Erythroblast (primary cell): ENCODE measurements around the gene PTN.

Source experiments
- DNase-seq, 2 experiments: peaks; one replicate each; lab custom pipeline; 2025; lab: John Stamatoyannopoulos, UW
- GATA1 ChIP-seq: IDR thresholded peaks from 2 replicates; pipeline ENCODE4 v1.6.1; 2011; ENCODE audit warnings: low read depth, mild to moderate bottlenecking, control low read depth, low read length, moderate library complexity
- POLR2A ChIP-seq: IDR thresholded peaks from 2 replicates; pipeline ENCODE4 v1.6.1; 2011; ENCODE audit warnings: mild to moderate bottlenecking, low read length

Gene PTN

GRCh38 chr7:137343281-137343841, at the start of gene PTN:
PTN (minus strand) TSS chr7:137343733; CDS start chr7:137254973, 88,760 bp downstream.
- DNase-seq: no peak
- TF ChIP-seq POLR2A (no peak), GATA1 (no peak)

GRCh38 chr7:137390076-137390475, 46.5 kb upstream of the PTN start:
- TF ChIP-seq GATA1: no peak
- no peak for TF ChIP-seq POLR2A

GRCh38 chr7:137388916-137389315, 45.4 kb upstream of the PTN start:
- DNase-seq: no peak
- TF ChIP-seq GATA1 (no peak), POLR2A (no peak)

More at GRCh38 chr7:137390076-137390475, 46.5 kb upstream of the PTN start:
- no peak for DNase-seq

GRCh38 chr7:137386966-137387365, 43.4 kb upstream of the PTN start:
- DNase-seq: no peak
- TF ChIP-seq GATA1 (no peak), POLR2A (no peak)

GRCh38 chr7:137381045-137381444, 37.5 kb upstream of the PTN start:
- no peak for DNase-seq
- TF ChIP-seq POLR2A: no peak
- no peak for TF ChIP-seq GATA1

GRCh38 chr7:137373507-137373906, 30.0 kb upstream of the PTN start:
- TF ChIP-seq GATA1: no peak
- no peak for TF ChIP-seq POLR2A
- no peak for DNase-seq

- no peak for DNase-seq
- TF ChIP-seq GATA1 (no peak), POLR2A (no peak)
These were observed 28.1 kb upstream of the PTN start for GRCh38 chr7:137371616-137372015.

GRCh38 chr7:137366995-137367394, 23.5 kb upstream of the PTN start:
- TF ChIP-seq POLR2A: no peak
- TF ChIP-seq GATA1: no peak
- DNase-seq: no peak

- DNase-seq: no peak
- no peak for TF ChIP-seq POLR2A
- TF ChIP-seq GATA1: no peak
These were observed 20.1 kb upstream of the PTN start for GRCh38 chr7:137363683-137364082.

GRCh38 chr7:137360087-137360679, 16.6 kb upstream of the PTN start:
- TF ChIP-seq GATA1 (no peak), POLR2A (no peak)
- DNase-seq: peak; percentile 2 to 4

GRCh38 chr7:137354961-137355360, 11.4 kb upstream of the PTN start:
- TF ChIP-seq POLR2A: no peak
- no peak for TF ChIP-seq GATA1
- no peak for DNase-seq

- no peak for DNase-seq
- no peak for TF ChIP-seq POLR2A
- no peak for TF ChIP-seq GATA1
These were observed 10.9 kb upstream of the PTN start for GRCh38 chr7:137354396-137354795.

GRCh38 chr7:137351941-137352340, 8.4 kb upstream of the PTN start:
- DNase-seq: no peak
- TF ChIP-seq POLR2A (no peak), GATA1 (no peak)

- DNase-seq: no peak
- TF ChIP-seq GATA1 (no peak), POLR2A (no peak)
These were observed 2.4 kb upstream of the PTN start for GRCh38 chr7:137345799-137346449.
